HG03342 (cell line): Measurements from ENCODE around the gene SELPLG.
"Not testable (repeated sequence)": the region's sequence is repeated elsewhere in the genome, so short reads cannot be mapped to it uniquely, and the experiment has no call there.

ENCODE experiments used
- ATAC-seq: cut with Tn5 transposase; IDR thresholded peaks from one replicate; pipeline ENCODE4 v1.9.1; 2021; ENCODE audit warnings: mild to moderate bottlenecking, moderate library complexity; ENCODE audit not compliant: unreplicated experiment

The SELPLG gene

DNA sequence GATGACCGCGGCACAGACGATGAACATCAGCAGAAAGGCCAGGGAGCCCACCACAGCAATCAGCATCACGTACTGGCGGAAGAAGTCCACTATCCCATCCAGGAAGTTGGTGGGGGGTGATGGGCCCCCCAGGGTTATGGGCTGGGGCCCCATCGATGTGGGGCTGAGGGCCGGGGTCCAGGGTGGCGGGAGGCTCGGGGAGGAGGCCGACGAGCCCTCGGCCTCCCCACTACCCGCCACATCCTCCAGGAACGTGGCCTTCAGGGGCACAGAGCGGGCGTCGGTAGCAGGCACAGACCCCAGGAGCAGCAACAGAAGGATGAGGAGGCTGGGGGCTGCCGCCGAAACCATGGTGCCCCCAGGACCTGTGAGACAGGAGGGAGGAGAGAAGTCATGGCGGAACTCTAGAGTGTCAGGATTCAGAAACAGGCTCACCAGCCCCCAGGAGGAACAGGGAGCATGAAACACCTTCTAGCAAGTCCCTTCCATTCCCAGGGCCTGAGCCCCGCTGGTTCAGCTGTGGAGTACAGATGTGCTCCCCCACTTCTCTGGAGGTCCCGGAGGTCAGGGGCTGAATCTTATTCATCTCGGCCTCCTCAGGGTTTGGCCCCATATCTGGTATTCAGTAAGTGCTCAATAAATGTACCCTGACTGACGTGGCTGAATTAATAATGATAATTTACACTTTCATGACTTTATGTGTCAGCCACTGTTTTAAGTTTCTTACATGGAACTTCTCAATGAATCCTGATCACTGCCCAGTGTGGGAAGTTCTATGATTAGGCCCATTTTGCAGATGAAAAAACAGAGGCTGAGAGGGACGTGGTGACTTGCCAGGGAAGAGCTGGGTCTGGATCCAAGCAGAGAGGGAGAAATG lies 41.4 kb downstream of the SELPLG start:
- no peak for ATAC-seq

DNA sequence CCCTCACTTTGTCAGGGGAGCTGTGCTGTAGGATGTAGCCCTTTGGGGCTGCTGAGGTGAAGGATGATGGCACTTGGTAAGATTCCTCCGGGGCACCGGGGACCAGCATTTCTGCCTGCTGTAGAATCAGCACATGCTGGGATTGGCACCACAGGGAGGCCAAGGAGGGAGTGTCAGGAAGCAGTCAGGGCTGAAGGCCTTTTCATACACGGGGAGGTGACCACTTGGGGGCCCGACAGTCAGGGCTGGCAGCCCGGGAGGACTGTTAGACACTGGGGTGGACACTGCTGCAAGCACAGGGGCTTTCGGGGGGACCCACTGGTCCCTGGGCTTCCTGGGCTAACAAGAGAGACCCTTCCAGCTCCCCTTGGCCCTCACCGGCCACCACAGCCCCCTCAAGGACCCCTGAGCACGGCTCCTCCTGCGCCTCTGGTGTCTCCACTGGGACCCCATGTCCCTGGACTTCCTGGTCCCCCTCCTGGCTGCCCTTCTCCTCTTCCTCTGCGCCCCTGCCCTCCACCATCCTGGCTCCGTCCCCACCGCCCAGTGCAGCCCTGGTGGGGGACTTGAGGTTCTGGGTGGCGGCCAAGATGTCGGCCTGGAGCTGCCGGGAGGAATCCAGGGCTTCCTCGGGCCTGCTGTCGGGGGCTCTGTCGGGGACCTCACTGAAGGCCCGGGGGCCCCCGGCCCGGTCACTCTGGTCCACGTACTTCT lies 42.3 kb downstream of the SELPLG start:
- ATAC-seq = no peak

DNA sequence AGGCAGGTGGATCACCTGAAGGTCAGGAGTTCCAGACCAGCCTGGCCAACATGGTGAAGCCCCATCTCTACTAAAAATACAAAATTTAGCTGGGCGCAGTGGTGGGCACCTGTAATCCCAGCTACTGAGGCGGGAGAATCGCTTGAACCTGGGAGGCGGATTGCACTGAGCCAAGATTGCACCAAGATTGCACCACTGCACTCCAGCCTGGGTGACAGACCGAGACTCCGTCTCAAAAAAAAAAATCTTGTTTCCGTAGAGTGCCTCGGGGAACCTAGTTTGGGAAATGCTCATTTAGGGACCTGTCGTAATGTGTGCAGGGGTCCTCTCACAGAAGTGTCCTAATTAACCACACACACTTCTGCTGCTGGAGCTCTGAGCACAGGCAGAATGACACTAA lies 43.2 kb downstream of the SELPLG start:
- not testable (repeated sequence) for ATAC-seq

DNA sequence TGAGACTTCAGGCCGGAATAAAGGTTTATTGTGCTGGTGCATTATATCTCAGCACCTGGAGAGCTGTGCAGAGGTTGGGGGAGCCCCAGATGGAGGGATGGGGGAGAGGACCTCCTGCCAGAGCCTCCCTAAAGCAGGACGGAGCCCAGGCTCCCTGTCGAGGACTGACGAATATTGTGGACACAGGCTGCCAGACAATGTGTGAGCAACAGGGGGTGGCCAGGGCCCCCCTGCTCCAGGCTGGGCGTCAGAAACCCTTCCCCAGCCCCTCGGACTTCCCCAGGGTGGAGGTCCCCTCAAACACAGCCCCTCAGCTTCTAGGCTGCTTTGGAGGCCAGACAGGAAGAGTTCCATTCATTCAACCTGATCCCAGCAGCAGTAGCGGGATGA lies 43.9 kb downstream of the SELPLG start:
- ATAC-seq = no peak

DNA sequence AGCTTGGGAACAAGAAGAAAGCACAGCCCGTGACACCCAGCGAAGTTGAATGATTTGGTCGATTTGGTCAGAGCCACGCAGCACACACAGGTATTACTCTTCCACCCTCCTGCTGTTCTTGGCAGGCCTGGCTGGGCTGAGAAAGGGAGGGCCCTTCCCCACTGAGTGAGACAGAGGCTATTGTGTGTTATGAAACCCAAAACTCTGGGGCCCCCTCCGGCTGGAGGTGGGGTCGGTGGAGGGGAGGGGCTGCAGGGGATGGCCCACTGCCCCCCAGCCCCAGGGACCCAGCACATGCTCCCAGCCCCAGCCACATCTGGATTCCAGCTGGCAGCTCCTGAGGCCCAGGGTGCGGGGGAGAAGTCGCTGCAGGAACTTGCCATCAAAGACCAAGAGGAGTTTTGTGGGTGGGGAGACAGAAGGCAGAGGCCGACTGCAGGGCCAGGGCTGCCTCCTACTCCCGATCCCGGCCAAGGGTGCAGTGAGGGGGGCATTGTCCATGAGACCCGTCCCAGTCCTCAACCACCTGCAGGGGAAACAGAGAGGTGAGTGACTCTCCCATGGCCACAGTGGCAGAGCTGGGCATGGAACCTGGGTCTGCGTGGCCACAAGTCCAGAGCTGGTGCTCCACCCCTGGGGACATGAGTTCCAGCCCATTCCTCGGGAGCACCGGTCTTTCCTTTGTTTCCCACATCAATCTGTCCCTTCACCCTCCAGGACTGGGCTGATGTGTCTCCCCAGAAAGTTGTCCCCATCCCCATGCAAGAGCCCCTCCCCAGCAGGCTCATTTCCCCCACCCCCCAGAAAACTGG lies 44.5 kb downstream of the SELPLG start:
- ATAC-seq = no peak

DNA sequence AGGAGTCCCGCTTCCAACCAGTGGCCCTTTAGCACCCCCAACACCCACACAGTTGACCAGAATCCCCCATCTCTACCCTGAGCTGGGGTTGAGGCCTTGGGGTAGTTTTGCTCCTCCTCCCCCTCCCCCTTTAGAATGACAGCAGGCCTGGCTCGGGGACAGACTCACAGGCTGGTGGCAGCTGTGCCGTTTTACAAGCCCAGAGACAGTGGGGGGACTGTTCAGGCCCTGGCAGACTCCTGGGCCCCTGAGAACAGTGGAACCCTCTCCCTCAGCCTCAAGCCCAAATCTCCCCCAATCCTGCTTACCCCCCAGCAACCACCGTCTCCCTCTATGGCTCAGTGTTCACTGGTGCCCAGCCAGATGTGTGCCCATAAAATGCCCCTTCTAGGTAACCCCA lies 45.9 kb downstream of the SELPLG start:
- ATAC-seq = no peak

DNA sequence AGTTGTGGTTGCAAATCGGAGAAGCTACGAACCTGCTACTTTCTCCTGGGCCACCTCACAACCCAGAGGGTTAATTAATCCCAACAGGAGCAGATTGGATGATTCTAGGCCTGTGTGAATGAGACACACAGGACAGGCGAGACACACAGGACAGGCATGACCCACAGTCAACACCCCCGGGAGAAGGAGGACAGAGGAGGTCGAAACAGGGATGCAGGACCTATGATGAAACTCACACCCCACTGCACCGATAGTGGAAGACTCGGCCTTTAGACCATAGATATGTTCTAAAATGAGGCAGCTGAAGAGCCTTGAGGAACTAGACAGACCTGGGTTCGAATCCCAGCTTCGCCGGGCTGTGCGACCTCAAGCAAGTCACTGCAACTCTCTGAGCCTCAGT lies 47.4 kb downstream of the SELPLG start:
- no peak for ATAC-seq

DNA sequence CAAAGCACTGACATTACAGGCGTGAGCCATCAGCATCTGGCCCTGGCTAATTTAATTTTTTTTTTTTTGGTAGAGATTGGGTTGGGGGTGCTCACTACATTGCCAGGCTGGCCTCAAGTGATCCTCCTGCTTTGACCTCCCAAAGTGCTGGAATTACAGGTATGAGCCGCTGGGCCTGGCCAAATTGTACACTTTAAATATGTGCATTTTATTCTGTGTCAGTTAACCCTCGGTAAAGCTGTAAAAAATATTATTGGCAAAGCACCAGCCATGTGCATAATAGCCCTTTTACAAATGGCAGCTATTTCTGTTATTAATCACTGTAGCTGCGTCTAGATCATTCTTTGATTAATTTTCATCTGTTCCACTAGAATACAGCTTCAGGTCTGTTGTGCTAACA lies 47.8 kb downstream of the SELPLG start:
- ATAC-seq = no peak

DNA sequence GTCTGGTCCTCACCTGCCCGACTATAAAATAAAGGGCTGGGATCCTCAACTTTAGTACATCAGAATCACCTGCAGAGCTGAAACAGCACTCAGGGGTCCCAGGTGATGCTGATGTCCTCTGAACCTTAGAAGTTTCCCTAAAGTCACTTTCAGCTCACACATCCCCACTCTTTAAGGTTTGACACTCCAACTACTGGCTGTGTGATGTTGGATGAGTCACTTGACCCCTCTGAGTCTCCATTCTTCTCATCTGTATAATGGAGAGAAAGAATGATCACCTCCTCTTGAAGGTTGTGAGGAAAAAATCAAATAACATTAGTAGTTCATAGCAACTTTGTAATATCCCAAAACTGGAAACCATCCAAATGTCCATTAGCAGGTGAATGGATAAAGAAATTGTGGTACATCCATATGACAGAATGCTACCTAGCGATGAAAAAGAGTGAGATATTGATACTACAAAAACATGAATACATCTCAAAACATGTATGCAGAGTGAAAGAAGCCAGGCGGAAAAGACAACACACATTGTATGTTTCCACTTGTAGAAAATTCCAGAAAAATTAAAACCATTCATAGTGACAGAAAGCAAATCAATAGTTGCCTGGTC lies 49.1 kb downstream of the SELPLG start:
- ATAC-seq = no peak

DNA sequence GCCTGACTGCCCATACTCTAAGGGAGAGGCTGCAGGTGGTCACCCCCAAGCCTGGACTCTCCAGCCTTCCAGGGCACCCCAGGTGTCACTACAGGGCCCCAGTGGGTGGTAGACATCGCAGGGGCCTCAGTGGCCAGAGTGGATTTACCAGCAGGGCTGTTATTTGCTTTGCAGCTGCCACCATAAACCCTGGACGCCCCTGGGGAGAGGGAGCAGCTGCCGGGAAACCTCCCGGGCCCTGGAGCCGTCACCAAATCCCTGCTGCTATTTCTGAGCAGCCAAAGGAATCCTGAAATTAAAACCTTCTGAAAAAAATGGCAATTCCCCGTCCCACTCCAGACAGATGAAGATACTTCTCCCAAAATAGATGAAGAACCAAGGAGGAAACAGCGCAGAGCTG lies 49.7 kb downstream of the SELPLG start:
- no peak for ATAC-seq

DNA sequence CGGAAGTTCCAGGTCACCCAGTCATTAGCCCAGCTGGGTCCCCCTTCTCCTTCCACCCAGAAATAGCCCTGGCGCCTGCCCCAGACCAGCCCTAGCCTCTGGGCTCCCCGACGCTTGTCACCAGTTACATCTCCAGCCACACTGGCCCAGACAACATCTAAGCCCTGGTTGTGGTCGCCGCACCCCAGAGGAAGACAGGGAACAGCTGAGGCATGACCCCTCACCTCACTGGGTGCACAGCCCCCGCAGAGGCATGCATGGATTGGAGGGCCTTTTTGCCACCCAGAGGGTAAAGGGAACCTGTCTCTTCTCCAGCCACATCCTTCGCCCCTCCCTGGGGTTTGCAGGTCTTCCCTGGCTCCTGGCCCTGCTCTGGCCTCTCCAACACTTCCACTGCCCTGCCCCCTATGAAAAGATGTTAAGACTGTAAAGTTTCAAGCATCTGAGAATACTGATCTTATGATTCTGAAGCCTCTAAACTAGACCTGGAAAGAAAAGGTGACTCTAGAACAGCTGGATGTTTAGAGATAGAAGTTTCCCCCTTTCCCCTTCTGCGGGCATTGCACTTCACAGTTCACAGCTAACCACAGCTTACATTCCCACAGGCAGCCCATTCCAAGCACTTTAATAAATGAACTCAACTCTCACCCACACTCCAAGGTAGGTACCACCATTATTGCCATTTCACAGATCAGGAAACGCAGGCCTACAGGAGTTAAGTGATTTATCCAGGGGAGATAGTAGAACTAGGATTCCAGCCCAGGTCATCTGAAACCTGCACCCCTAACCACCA lies 50.5 kb downstream of the SELPLG start:
- no peak for ATAC-seq

DNA sequence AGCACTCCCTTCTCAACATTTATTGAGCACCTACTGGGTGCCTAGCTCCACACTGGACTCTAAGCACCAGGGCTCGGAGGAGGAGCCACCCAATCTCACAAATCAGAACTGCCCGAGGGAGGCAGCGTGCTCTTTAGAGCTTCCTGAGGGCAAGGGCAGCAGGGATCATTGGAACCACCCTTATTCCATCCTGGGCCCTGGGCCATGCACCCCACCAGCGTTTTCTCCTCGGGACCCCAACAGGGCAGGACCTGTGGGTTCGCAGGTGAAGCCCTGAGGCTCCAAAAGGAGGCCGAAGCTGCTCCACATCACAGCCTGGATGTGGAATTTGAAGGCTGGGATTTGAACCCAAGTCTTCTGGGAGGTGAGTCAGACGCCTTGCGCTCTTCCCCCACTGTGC lies 51.2 kb downstream of the SELPLG start:
- ATAC-seq = no peak

DNA sequence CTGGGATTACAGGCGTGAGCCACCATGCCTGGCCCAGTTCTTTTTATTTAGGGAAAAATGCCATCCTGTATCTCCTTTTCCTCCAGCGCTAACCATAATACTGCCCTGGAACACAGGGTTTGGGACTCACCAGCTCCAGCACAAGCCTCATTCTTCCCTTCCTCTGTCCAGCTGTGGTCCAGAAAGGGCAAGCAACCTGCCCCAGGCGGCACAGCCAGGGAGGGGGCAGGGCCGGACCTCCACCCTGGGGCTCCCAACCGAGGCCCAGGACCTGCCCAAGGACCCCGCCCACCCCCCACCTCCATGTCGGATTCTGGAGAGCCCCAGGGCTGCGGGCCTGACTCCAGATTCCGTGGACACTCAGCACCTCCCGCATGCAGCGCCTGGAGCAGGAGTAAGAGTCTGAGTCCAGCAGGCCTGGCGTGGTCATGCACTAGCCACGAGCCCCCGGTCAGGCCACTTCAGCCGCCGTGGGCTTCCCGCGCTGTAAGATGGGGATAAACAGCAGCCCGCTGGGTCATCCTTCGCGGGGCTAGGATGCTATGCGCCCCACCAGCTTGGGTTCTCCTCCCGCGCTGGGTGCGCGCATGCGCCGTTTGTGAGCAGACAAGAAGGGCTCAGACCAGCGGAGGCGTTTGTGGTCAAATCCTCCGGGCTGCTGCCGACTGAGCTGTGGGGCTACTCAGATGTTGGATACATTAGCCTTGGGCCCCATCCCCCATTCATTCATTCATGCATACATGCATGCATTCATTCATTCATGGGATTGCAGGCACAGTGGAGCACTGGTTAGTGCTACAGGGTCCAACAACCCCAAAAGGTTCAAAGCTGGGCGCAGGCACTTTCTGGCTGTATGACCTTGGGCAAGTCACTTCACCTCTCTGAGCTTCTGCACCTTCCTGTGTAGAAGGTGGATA lies 52.1 kb downstream of the SELPLG start:
- ATAC-seq = no peak

DNA sequence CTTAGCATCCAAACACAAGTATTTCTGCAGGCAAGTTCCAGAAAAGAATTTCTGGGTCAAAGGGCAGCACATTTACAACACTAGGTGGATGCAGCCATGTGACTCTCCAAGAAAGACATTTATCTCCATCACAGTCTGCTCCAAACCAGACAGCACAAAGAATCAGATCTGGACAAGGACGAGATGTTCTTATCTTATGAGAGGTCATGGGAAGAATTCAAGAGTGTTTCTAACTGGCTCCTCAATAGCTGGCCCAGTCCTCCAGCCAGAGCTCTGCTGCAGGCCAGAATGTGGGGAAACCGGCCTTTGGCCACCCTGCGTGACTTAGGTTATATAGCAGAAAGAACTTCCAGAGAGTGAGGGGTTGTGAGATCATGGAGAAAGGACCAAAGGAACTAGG lies 53.2 kb downstream of the SELPLG start:
- no peak for ATAC-seq

DNA sequence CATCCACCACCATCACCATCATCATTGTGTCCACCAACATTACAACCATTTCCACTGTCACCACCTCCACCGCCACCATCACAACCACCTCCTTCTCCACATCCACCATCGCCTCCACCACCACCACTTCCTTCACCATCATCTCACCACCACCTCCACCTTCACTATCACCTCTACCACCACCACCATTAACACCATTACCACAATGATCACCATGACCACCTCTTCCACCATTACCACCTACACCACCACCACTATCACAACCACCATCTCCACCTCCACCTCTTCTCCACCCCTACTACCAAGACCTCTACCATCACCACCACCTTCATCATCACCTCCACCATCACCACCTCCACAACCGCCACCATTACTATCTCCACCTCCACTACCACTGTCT lies 54.9 kb downstream of the SELPLG start:
- no peak for ATAC-seq

DNA sequence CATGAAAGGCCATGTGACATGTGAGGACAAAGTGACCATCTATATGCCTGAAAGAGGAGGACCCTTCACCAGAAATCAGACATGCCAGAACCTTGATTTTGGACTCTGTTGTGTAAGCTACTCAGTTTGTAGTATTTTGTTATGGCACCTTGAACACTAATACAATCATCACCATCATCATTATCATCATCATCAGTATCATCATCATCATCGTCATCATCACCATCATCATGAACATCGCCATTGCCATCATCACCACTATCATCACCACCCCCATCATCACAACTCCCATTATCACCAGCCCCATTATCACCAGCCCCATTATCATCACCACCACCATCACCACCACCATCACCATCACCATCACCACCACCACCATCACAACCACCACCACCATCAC lies 55.4 kb downstream of the SELPLG start:
- no peak for ATAC-seq

DNA sequence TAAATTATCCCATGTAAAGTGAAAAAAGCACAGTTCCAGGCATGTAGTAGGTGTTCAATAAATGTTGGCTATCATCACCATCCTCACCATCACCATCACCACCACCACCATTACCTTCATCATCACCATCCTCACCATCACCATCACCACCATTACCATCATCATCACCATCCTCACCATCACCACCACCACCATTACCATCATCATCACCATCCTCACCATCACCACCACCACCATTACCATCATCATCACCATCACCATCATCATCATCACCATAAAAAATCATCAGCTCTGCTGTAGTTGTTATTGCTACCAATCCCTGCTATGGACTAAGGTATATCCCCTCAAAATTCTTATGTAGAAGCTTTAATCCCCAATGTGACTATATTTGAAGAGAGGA lies 56.2 kb downstream of the SELPLG start:
- no peak for ATAC-seq

DNA sequence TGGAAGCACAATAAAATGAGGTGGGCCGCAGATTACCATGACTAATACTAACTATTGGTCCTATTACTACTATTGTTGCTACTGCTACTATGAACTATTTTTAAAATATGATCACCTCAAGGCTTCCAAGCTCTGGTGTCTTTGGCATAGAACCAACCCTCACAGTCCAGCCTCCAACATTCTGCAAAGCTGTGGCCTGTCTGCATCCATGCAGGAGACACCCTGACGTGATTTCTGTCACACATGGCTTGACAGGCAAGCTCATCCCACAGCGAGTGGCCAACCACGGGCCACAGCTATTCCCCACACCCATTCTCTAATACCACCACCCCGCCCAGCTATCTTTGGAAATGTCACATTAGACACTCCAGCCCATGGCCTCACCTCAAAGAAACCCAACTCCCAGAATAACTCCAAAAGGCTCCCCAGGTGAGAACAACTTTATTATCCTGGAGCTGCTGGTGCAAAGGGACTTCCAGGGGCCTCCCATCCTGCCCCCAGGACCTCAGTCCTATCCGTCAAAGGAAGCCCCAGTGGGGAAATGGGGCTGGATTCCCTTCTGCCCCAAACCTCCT lies 56.9 kb downstream of the SELPLG start:
- ATAC-seq = no peak
